HG03457 (cell line): ENCODE results near the gene ZNF675.
"Not testable (repeated sequence)": the region's sequence is repeated elsewhere in the genome, so short reads cannot be mapped to it uniquely, and the experiment has no call there.

ENCODE experiments used
- ATAC-seq: cut with Tn5 transposase; IDR thresholded peaks from one replicate; pipeline ENCODE4 v1.9.1; 2021; ENCODE audit warnings: moderate number of reproducible peaks; ENCODE audit not compliant: unreplicated experiment

The ZNF675 gene

GRCh38 chr19:23686621-23687423, at the start of gene ZNF675:
ZNF675 (minus strand) TSS chr19:23687212; CDS start chr19:23687033, 179 bp downstream.
- peak; percentile 73 for ATAC-seq

GRCh38 chr19:23730729-23731465, 43.9 kb upstream of the ZNF675 start:
- ATAC-seq = not testable (repeated sequence)

GRCh38 chr19:23724161-23724560, 37.1 kb upstream of the ZNF675 start:
- not testable (repeated sequence) for ATAC-seq

- no peak for ATAC-seq
Measured at GRCh38 chr19:23718802-23719201, 31.8 kb upstream of the ZNF675 start.

GRCh38 chr19:23716792-23717191, 29.8 kb upstream of the ZNF675 start:
- no peak for ATAC-seq

GRCh38 chr19:23709347-23709746, 22.3 kb upstream of the ZNF675 start:
- ATAC-seq = no peak

GRCh38 chr19:23706657-23707056, 19.6 kb upstream of the ZNF675 start:
- ATAC-seq = no peak

GRCh38 chr19:23699521-23699860, 12.5 kb upstream of the ZNF675 start:
- ATAC-seq = no peak

- no peak for ATAC-seq
Measured at GRCh38 chr19:23698711-23699520, 11.9 kb upstream of the ZNF675 start.

GRCh38 chr19:23692937-23693336, 5.9 kb upstream of the ZNF675 start:
- not testable (repeated sequence) for ATAC-seq

GRCh38 chr19:23673132-23673531, 13.9 kb downstream of the ZNF675 start:
- ATAC-seq = no peak

GRCh38 chr19:23668606-23669005, 18.4 kb downstream of the ZNF675 start:
- not testable (repeated sequence) for ATAC-seq

- ATAC-seq = no peak
Measured at GRCh38 chr19:23665651-23666410, 21.2 kb downstream of the ZNF675 start.

- ATAC-seq = not testable (repeated sequence)
Measured at GRCh38 chr19:23649817-23650216, 37.2 kb downstream of the ZNF675 start.
